ENCODE results near the gene SLC18A2.

DNA sequence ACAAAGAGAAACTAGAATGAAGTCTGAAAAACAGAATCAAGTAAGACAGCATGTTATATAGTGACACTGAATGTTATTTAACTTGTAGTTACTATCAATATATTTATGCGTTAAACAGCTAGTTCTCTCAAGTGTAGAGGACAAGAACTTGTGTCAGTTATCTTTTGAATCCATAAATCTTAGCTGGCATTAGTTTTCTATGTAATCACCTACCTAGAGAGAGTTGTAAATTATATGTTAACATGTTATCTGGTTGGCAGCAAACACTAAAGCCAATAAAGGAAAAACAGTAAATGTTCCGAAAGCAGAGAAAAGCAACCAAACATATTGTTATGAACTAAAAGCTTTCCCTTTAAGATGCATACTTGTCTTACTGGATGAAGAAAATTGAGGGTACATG, 36.8 kb downstream of the SLC18A2 start:
- TF ChIP-seq, protein P1, sequence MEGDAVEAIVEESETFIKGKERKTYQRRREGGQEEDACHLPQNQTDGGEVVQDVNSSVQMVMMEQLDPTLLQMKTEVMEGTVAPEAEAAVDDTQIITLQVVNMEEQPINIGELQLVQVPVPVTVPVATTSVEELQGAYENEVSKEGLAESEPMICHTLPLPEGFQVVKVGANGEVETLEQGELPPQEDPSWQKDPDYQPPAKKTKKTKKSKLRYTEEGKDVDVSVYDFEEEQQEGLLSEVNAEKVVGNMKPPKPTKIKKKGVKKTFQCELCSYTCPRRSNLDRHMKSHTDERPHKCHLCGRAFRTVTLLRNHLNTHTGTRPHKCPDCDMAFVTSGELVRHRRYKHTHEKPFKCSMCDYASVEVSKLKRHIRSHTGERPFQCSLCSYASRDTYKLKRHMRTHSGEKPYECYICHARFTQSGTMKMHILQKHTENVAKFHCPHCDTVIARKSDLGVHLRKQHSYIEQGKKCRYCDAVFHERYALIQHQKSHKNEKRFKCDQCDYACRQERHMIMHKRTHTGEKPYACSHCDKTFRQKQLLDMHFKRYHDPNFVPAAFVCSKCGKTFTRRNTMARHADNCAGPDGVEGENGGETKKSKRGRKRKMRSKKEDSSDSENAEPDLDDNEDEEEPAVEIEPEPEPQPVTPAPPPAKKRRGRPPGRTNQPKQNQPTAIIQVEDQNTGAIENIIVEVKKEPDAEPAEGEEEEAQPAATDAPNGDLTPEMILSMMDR (IDR thresholded peaks at IDR 0.05; ENCODE audit: extremely low read depth in 1 of 2, insufficient read depth in 1 of 2, low read depth in 1 of 2, low read length in 2 of 2): no peak
- TF ChIP-seq MYC (IDR thresholded peaks at IDR 0.05; ENCODE audit: low read depth, low read length): no peak
- TF ChIP-seq EZH2 (IDR thresholded peaks at IDR 0.05; ENCODE audit: borderline replicate concordance, low read depth, low read length, severe bottlenecking): no peak
- no peak for TF ChIP-seq POLR2A (IDR thresholded peaks at IDR 0.05; ENCODE audit: low read depth, low read length)
- TF ChIP-seq FOS (IDR thresholded peaks at IDR 0.05; ENCODE audit: borderline replicate concordance, insufficient read depth, low read length): no peak

All from endothelial cell of umbilical vein (primary cell).